NCI-H69 (cell line): ENCODE measurements around the gene POLL.
A peak's percentile ranks its signal among the peaks of the same experiment; 100 is the strongest.
"Not testable (repeated sequence)": the region's sequence is repeated elsewhere in the genome, so short reads cannot be mapped to it uniquely, and the experiment has no call there.

Experiments used
- DNase-seq: peaks from one replicate; lab custom pipeline; 2025; lab: John Stamatoyannopoulos, UW

POLL gene

DNA sequence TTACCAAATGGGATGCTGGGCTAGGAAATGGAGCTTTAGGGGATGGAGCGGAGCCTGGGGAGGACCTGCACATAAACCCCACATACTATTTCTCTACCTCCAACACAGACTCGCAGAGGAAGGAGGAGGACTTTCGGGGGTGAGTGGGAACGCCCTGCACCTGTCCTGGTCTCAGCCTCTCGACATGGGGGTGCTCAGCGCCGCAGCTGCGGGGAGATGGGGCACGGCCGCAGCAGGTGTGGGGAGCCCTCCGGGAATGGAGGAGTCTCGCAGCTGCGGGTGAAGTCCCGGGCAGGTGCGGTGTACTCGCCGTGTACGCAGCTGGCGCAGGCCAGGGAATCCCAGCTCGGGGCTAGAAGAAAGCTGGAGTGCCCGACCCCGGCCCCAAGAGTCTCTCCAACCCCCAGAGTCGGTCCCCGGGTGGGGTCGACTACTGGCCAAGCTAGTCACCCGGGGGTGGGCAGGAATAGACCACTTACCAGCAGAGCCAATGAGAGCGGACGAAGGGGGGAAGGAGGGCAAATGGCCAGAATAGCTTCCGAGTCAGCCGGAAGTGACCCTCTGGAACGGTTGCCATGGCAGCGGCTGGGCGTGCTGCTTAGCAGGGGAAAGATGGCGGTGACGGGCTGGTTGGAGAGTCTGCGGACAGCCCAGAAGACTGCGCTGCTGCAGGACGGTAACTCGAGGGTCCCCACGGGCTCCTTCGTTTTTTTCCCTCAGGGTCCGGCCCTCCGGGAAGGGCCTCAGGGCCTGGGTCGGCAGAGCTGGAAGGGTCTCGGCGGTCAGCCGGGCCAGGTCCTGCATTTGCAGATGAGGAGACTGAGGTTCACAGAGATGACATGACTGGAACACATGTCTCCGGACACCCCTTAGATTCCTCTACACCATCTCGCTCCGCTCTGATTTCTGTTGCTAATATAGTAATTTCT lies at the start of gene POLL, which contains the start of gene DPCD:
TSS of gene POLL (minus strand) at position 533 of the 929 bp plus-strand sequence. CDS start 897 bp downstream, outside the sequence.
TSS of gene DPCD (plus strand) at position 597 of the 929 bp plus-strand sequence. CDS start at position 613, 16 bp downstream.
- DNase-seq = peak; percentile 90

GRCh38 chr10:101633510-101633909 lies 45.5 kb upstream of the POLL start:
- DNase-seq = not testable (repeated sequence)

GRCh38 chr10:101631821-101632475 lies 43.9 kb upstream of the POLL start:
- no peak for DNase-seq

DNA sequence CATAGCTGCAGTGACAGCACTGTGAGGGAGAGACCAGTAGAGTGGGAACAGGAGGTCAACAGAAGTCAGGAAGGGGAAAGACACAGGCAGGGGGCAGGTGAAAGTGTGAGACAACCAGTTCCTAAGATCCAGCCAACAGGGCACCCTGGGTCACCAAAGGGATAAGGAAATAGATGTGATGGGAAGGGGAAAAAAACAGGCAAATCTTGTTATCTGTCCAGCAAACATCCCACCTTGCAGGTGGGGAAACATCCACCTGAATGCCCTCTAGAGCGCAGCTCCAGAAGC lies 42.5 kb upstream of the POLL start:
- no peak for DNase-seq

GRCh38 chr10:101629837-101630632 lies 42.0 kb upstream of the POLL start:
- DNase-seq = peak; percentile 4

DNA sequence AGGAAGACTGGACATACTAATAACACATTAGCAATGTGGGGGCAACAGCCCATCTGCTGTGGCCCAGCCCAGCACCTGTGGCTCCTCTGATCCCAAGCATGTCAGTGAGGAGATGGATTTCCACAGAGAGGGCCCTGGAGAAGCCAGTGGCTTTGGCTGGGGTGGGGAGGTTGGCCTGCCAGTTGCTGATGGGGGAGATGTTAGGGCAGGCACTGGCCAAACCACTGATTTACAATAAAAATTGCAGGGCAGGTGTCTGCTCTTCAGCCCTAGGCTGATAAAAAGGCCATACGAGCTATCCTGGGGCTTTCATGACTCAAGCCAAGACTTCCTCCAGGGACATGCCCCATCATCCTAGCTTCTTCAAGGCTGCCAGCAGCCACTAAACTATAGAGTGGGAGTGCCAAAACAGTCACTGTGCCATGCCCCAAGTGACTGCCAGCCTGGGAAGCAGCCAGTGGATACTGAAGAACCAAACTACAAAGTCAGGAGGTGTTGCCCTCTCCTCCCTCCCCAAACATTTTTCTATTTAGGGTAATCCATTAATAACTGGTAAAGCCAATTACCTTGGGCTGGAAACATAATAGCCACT lies 37.9 kb upstream of the POLL start:
- DNase-seq = peak; percentile 5

GRCh38 chr10:101624526-101625102 lies 36.6 kb upstream of the POLL start:
- DNase-seq = no peak

- no peak for DNase-seq
Measured at GRCh38 chr10:101623528-101623927, 35.5 kb upstream of the POLL start.

DNA sequence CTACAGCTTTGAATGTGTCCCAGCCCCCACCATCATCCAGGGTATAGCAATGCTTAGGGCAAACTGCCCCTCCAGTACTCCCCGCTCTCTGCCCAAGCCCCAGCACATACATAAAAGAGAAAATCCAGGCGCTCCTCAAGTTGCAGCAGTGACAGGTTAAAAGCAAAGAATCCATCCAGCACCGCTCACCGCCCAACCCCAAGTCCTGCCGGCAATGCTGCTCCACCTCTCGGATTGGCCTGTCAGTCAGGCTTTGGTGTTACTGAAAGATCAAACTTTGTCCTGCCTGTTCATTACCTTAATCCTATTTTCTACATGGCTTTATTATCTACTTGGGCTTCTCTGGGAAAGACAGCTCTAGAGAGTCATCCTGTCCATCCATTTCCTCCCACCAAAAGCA lies 31.9 kb upstream of the POLL start:
- no peak for DNase-seq

DNA sequence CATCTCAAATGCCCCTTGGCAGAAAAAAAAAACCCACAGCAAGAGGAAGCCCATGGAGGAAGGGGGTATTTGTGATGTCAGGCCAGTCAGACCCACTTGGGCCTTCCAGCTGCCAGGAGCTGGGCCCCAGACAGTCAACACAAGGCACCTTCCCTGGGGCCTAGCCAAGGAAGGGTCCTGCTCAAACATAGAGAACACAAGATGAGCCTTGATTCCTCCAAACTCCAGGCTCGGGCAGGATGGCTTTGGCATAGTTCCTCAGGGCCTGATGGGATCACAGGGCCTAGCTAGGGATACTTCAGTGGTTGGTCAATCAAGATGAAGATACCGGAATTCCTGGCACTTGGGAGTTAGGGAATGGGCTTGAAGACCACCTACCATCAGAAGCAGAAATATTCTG lies 30.8 kb upstream of the POLL start:
- no peak for DNase-seq

DNA sequence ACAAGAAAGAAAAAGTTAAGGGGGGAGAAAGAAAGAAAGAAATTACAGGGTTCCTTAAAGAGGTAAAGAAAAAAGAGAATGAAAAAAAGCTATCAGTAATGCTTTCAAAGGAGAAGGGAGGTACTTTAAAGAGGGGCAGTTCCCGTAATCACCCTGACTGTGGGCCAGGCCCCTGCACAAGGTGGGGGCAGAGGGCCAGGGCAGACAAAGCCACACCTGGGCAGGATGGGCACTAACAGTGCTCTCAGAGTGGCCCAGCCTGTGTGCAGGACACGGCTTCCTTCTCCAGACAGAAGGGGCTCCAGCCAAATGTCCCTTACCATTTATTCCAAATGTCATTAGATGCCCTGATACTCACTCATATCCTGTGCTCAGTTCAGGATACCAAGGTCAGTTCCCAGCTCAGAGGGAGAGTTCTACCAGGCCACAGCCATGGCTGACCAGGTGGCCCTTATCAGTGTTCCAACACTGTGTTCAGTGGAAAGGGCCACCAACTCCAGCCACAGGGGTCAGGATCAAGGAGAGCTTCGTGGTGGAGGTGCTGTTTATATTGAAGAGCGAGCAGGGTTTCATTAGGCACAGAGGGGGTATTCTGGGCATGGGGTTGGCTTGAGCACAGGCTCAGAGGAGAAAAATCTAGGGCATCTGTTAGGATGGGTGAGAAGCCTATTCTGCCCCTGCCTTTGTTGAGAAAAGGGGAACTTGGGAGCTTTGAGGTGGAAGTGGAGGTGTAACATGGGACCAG lies 29.9 kb upstream of the POLL start:
- DNase-seq = peak; percentile 27

DNA sequence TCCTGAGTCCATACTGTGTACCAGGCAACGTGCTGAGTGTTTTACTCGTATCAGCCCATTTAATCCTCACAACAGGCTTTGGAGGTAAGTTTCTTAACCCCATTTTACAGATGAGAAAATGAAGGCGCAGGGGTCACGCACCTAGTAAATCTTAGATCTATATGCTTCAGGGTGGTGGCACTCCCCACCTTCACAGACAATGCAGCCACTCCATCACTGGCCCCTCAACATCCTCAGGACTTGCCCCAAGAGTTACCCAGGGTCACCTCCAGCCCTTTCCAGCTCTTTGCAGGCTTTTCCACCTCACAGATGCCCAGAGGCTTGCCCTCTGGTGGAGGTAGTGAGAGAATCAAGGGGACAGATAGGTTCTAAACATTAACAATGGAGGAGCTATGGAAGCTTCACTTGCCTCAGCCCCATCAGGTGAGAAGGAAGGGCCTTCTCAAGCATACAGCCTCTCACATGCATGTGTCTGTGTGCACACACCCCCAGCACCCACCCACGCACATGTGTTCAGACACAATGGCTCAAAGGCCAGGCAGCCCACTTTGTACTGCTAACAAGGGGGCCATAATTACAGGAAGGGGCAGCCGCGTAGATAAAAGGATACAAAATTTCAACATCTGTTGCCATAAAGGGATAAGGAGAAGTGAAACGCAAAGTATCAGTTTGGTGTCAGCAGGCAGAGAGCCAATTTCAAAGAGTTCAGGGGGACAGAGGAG lies 29.2 kb upstream of the POLL start:
- peak; percentile 78 for DNase-seq

DNA sequence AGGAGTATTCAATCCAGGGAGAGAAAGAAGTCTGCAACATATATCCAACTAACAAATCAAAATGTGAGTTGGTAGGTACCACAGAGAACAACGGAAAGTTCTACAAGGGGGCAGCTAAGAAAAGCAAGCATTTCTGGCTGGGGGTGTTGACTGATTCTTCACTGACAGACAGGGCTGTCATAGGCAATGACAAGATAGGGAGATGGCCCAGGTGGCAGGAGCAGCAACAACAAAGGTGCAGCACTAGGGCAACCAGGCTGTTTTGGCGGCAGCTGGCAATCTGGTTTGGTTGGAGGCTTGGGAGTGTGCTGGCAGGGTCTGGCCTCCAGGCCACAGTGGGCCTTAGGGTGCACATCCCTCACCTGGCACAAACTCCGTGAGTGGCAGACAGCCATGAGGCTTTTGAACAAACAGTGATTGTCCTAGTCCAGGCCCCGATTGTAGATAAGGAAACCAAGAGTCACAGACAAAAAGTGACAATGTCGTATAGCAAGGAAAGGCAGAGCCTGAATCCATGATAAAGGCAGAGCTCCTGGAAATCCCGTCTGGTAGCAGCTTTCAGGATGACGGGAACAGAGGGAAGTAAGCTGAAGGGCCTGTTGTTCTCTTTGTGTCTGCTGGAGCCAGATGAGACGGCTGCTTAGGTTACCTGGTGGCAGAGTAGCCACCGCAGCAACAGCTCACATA lies 28.5 kb upstream of the POLL start:
- peak; percentile 8 for DNase-seq

GRCh38 chr10:101615525-101616116 lies 27.6 kb upstream of the POLL start:
- no peak for DNase-seq

- peak; percentile 22 for DNase-seq
Measured at GRCh38 chr10:101614663-101615524, 26.8 kb upstream of the POLL start.

- no peak for DNase-seq
Measured at GRCh38 chr10:101613646-101614045, 25.6 kb upstream of the POLL start.

DNA sequence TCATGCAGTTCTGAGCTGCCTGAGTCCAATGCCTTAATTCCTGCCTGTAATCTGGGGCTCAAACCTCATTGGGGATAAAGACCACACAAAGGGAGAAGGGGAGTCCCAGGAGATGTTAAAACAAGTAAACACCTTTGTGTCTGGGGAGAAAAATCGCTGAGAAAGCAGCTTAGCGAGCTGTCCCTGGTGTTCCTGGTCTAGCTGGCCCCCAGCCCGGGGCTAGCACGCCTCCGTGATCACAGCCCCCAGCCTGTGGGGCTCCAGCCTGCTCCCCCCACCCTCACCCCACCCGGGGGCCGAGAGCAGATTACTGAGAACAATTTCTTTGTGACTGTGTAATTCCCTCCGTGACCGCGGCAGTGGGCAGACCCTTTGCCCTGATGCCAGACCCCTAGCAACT lies 24.8 kb upstream of the POLL start:
- no peak for DNase-seq

DNA sequence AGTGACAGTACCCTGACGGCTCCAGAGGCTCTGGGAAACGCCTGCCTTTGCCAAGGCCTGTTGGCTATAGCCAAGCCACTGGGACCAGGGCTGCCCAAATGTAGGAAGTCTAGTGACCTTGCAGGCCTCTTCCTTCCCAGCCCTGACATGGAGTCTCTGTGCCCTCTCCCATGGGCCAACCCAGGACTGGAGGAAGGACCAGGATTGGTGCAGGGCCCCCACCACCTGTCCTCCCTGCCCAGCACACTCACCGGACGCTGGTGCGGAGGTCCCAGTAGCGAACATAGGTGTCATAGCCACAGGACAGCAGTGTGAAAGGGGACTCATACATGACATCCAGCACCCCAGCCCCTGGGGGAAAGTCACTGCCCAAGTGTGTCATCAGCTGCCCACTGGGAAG lies 24.0 kb upstream of the POLL start:
- DNase-seq = no peak
